OCI-LY1 (cell line): ENCODE data around the gene TRANK1.

Source experiments
- H2AFZ ChIP-seq: fragments of 200-600 bp; sonication (generic), shearing (Covaris generic); 2 replicates; pipeline ENCODE4 v1.6.0; 2014; ENCODE audit warnings: antibody characterized with exemption, mild to moderate bottlenecking, low read length
- H3F3A ChIP-seq: fragments of 200-600 bp; sonication (generic), shearing (Covaris generic); 2 replicates; pipeline ENCODE4 v1.6.0; 2014; ENCODE audit warnings: mild to moderate bottlenecking, antibody characterized with exemption, low read length, moderate library complexity; ENCODE audit not compliant: insufficient read depth
- H3K27ac ChIP-seq: fragments of 200-600 bp; sonication (generic); 2 replicates; pipeline ENCODE4 v1.5.1; 2014; ENCODE audit warnings: low read length, mixed run types, mild to moderate bottlenecking, low read depth; ENCODE audit not compliant: poor library complexity, severe bottlenecking
- H3K27me3 ChIP-seq: fragments of 200-600 bp; sonication (generic); 2 replicates; pipeline ENCODE4 v1.6.0; 2014; ENCODE audit warnings: antibody characterized with exemption, mild to moderate bottlenecking, low read length, moderate library complexity; ENCODE audit not compliant: insufficient read depth
- H3K36me3 ChIP-seq: fragments of 200-600 bp; sonication (generic); 2 replicates; pipeline ENCODE4 v1.6.1; 2014; ENCODE audit warnings: mild to moderate bottlenecking, antibody characterized with exemption, low read length, moderate library complexity, mixed read lengths; ENCODE audit not compliant: insufficient read depth
- H3K4me1 ChIP-seq: fragments of 200-600 bp; sonication (generic); 2 replicates; pipeline ENCODE4 v1.5.1; 2014; ENCODE audit warnings: mild to moderate bottlenecking, low read length, moderate library complexity; ENCODE audit not compliant: insufficient read depth, severe bottlenecking
- H3K4me2 ChIP-seq: fragments of 200-600 bp; sonication (generic), shearing (Covaris generic); 2 replicates; pipeline ENCODE4 v1.6.1; 2014; ENCODE audit warnings: low read length
- H3K4me3 ChIP-seq: fragments of 200-600 bp; sonication (generic); 2 replicates; pipeline ENCODE4 v1.5.1; 2014; ENCODE audit warnings: low read length, low read depth, mild to moderate bottlenecking, mixed read lengths; ENCODE audit not compliant: poor library complexity, severe bottlenecking
- H3K79me2 ChIP-seq: fragments of 200-600 bp; shearing (Covaris generic); 2 replicates; pipeline ENCODE4 v1.6.1; 2016; ENCODE audit warnings: mixed run types, low read length, mixed read lengths; ENCODE audit not compliant: insufficient read depth
- H3K9ac ChIP-seq: fragments of 200-600 bp; sonication (generic), shearing (Covaris generic); 2 replicates; pipeline ENCODE4 v1.6.1; 2014; ENCODE audit warnings: mild to moderate bottlenecking, low read length, mixed read lengths
- H3K9me2 ChIP-seq: fragments of 200-600 bp; sonication (generic), shearing (Covaris generic); 2 replicates; pipeline ENCODE4 v1.6.1; 2014; ENCODE audit warnings: low read depth, mild to moderate bottlenecking, low read length, mixed read lengths
- H3K9me3 ChIP-seq: fragments of 200-600 bp; shearing (Covaris generic); 2 replicates; pipeline ENCODE4 v1.6.1; 2014; ENCODE audit warnings: low read length, mixed read lengths
- H4K20me1 ChIP-seq: fragments of 200-600 bp; sonication (generic), shearing (Covaris generic); 2 replicates; pipeline ENCODE4 v1.6.0; 2016; ENCODE audit warnings: mild to moderate bottlenecking, low read length; ENCODE audit not compliant: insufficient read depth
- EZH2 ChIP-seq: fragments of 200-600 bp; sonication (generic), shearing (Covaris generic); IDR thresholded peaks from 2 replicates; pipeline ENCODE4 v1.8.0; 2017; ENCODE audit warnings: borderline replicate concordance, mixed run types, mild to moderate bottlenecking, antibody characterized with exemption, low read length, moderate library complexity, mixed read lengths
- TF ChIP-seq, protein P1 (sequence below): fragments of 200-600 bp; sonication (generic), shearing (Covaris generic); IDR thresholded peaks from 2 replicates; pipeline ENCODE4 v1.5.1; 2017; ENCODE audit warnings: mild to moderate bottlenecking, antibody characterized with exemption, low read length, moderate library complexity, mixed read lengths

Gene TRANK1

DNA sequence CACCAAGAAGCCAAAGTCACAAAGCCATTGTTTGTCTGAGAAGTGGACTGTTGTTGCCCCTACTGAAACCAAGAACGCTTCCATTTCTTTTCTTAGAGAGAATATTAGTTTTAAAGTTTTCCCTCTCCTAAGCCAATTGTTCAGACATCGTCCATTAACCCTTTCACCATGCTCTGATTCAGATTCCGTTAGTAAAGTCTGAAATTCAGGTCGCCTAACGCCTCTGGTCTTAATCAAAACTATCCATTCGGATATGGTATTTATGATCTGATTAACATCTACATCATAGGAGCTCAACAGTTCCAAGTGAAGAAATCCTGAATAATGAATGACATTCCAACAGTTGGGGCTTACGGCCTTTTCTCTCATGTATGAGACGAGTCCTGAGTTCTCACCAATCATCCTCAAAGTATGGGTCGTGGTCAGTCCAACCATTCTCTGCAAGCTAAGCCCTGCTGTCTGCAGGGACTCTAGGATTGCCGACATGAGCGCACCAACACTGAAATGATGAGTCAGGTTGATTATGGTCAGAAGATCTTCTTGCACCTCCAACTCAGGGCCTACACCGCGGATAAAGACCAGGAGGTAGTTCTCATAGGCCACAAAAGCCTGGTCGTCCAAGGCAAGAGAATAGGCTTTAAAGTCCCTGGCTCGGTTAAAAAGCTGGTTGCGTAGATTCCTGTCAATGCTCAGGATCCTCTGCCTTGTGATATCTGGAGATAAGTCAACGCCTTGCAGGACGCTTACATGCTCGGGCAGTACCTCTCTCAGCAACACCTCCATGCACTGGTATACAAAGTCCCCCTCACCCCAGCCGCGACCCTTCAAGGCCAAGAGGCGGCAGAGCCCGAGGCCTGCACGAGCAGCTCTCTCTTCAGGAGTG lies 47.3 kb upstream of the TRANK1 start:
- Histone ChIP-seq H2AFZ (no peak overlapping the region), H3K4me3 (peak overlapping the region; percentile 71), H3K4me2 (peak overlapping the region; percentile 87), H3K9ac (peak overlapping the region; percentile 77), H3K36me3 (peaks cover 63% of the 10 kb centered on the region), H3K9me2 (no peaks in the 10 kb centered on the region), H3K27ac (peak overlapping the region; percentile 85), H3K4me1 (peaks cover 49% of the 10 kb centered on the region), H3K9me3 (no peaks in the 10 kb centered on the region), H4K20me1 (no peaks in the 10 kb centered on the region), H3K27me3 (no peaks in the 10 kb centered on the region), H3F3A (no peaks in the 10 kb centered on the region), H3K79me2 (peaks cover 53% of the 10 kb centered on the region)
- no peak for TF ChIP-seq EZH2
- TF ChIP-seq, protein P1, sequence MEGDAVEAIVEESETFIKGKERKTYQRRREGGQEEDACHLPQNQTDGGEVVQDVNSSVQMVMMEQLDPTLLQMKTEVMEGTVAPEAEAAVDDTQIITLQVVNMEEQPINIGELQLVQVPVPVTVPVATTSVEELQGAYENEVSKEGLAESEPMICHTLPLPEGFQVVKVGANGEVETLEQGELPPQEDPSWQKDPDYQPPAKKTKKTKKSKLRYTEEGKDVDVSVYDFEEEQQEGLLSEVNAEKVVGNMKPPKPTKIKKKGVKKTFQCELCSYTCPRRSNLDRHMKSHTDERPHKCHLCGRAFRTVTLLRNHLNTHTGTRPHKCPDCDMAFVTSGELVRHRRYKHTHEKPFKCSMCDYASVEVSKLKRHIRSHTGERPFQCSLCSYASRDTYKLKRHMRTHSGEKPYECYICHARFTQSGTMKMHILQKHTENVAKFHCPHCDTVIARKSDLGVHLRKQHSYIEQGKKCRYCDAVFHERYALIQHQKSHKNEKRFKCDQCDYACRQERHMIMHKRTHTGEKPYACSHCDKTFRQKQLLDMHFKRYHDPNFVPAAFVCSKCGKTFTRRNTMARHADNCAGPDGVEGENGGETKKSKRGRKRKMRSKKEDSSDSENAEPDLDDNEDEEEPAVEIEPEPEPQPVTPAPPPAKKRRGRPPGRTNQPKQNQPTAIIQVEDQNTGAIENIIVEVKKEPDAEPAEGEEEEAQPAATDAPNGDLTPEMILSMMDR = no peak

DNA sequence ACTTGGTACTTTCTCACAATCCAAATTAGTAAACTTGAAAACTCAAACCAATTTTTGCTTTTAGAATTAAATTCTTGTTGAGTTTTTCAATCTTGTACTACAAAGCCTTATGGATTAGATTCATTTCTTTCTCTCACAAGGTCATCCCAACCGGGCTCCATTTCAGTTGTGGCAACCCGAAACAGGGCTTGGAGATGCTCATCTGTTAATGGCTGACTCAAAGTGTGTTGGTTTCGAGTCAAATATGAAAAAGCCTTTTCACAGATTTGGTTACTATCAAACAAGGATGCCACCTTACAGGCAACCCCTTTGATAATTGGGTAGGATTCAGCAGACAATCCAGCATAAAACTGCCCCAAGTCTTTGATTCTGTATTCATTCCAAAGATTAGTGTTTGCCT lies 46.3 kb upstream of the TRANK1 start:
- H3F3A ChIP-seq = no peaks in the 10 kb centered on the region
- H3K9ac ChIP-seq = peak overlapping the region; percentile 77
- no peaks in the 10 kb centered on the region for H4K20me1 ChIP-seq
- peaks cover 63% of the 10 kb centered on the region for H3K36me3 ChIP-seq
- peaks cover 53% of the 10 kb centered on the region for H3K79me2 ChIP-seq
- H3K9me3 ChIP-seq = no peaks in the 10 kb centered on the region
- H3K4me3 ChIP-seq = peak overlapping the region; percentile 71
- peak overlapping the region; percentile 87 for H3K4me2 ChIP-seq
- no peaks in the 10 kb centered on the region for H3K9me2 ChIP-seq
- TF ChIP-seq, protein P1 = no peak
- no peak for TF ChIP-seq EZH2
- H3K4me1 ChIP-seq = peaks cover 49% of the 10 kb centered on the region
- no peaks in the 10 kb centered on the region for H3K27me3 ChIP-seq
- H2AFZ ChIP-seq = no peak overlapping the region
- no peak overlapping the region for H3K27ac ChIP-seq

DNA sequence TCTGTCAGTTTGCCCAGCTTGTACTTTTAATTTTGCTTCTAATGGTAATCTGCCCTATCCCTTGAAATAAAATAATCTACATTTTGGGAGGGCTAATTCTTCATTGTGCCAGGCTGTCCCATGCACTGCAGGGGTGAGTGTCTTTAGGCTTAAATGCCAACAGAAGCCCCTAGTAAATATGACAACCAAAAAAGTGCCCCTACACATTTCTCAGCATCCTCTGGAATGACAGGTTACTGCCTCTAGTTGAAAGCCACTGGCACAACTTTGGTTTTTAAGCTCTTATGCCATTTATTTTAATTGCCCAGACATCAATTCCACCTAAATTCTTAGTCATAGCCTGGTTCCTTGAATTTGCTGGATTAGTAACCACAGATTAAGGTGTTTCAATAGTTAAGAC lies 44.7 kb upstream of the TRANK1 start:
- Histone ChIP-seq H3K79me2 (peaks cover 52% of the 10 kb centered on the region), H2AFZ (no peak overlapping the region), H4K20me1 (no peaks in the 10 kb centered on the region), H3K4me1 (peaks cover 47% of the 10 kb centered on the region), H3K27me3 (no peaks in the 10 kb centered on the region), H3F3A (no peaks in the 10 kb centered on the region), H3K36me3 (peaks cover 70% of the 10 kb centered on the region), H3K27ac (no peak overlapping the region), H3K9me2 (no peaks in the 10 kb centered on the region), H3K4me2 (peak overlapping the region; percentile 87), H3K4me3 (peak overlapping the region; percentile 71), H3K9ac (peak overlapping the region; percentile 77), H3K9me3 (no peaks in the 10 kb centered on the region)
- TF ChIP-seq, protein P1 = no peak
- TF ChIP-seq EZH2 = no peak
